ENCODE data around the gene RELN.
A peak's percentile ranks its signal among the peaks of the same experiment; 100 is the strongest.

The RELN gene

GRCh38 chr7:103446049-103446520, 543.4 kb downstream of the RELN start, which contains the start of gene SLC26A5:
SLC26A5 (minus strand) TSS chr7:103446207; CDS start chr7:103421514, 24,693 bp downstream.
- DNase-seq, result no peak

- DNase-seq, result peak; percentile 13
These were observed 544.0 kb downstream of the RELN start for GRCh38 chr7:103445228-103446048.

- no peak for DNase-seq
These were observed 549.8 kb downstream of the RELN start for GRCh38 chr7:103439661-103440060.

GRCh38 chr7:103437623-103438022, 551.8 kb downstream of the RELN start:
- DNase-seq, result no peak

GRCh38 chr7:103432712-103433111, 556.7 kb downstream of the RELN start:
- no peak for DNase-seq

GRCh38 chr7:103425177-103425576, 564.3 kb downstream of the RELN start:
- no peak for DNase-seq

GRCh38 chr7:103423467-103424179, 565.8 kb downstream of the RELN start:
- DNase-seq, result no peak
